Measurements from ENCODE around the gene ERP44. TPM values are rescaled to one million over a fixed set of nuclear protein-coding genes. Genes with fewer than 3 reads are reported as not detected.
"Not testable (repeated sequence)": the region's sequence is repeated elsewhere in the genome, so short reads cannot be mapped to it uniquely, and the experiment has no call there.

ERP44 gene
- total RNA-seq, 6 experiments from 2014 or later = 16.8 to 21.4 (median 18.5) TPM

- ATAC-seq (peak; percentile 57 to 88 (median 81)), DNase-seq (no peak)
- Histone ChIP-seq H3K4me1 (peaks cover 0 to 11% (median 0%) of the 10 kb centered on the region in 4 donors), H3K9me3 (no peaks in the 10 kb centered on the region), H3K27ac (no peak overlapping the region), H3K4me3 (no peak overlapping the region), H3K27me3 (no peaks in the 10 kb centered on the region), H3K36me3 (peaks cover 0 to 6% (median 2%) of the 10 kb centered on the region in 4 donors)
- intact Hi-C loops (cut with DNase I) = no loop called here
- 34% methylated on average over 3 of the region's 3 CpGs for whole genome bisulfite sequencing (ENCODE audit: insufficient coverage, low coverage, low lambda C conversion rate, missing lambda C conversion rate)
- TF ChIP-seq CTCF (IDR thresholded peaks at IDR 0.05) = no peak
- no peak for TF ChIP-seq POLR2A (IDR thresholded peaks at IDR 0.05)
Measured at GRCh38 chr9:100063185-100063584, 35.6 kb downstream of the ERP44 start.

- H3K9me3 ChIP-seq; DNase-seq; H3K4me3 ChIP-seq; H3K27ac ChIP-seq; intact Hi-C loops (cut with DNase I); ATAC-seq; H3K36me3 ChIP-seq; H3K27me3 ChIP-seq: not testable (repeated sequence)
- 40% methylated on average over 1 of the region's 1 CpG for WGBS (ENCODE audit: insufficient coverage, low coverage, low lambda C conversion rate, missing lambda C conversion rate)
- H3K4me1 ChIP-seq = peaks cover 0 to 11% (median 0%) of the 10 kb centered on the region in 4 donors
Measured at GRCh38 chr9:100062683-100063082, 36.1 kb downstream of the ERP44 start.

GRCh38 chr9:100058699-100059579 is 39.9 kb downstream of the ERP44 start:
- Histone ChIP-seq H3K4me1 (peaks cover 0 to 11% (median 0%) of the 10 kb centered on the region in 4 donors), H3K4me3 (no peak overlapping the region), H3K9me3 (no peaks in the 10 kb centered on the region), H3K27me3 (no peaks in the 10 kb centered on the region), H3K36me3 (peaks cover 0 to 6% (median 2%) of the 10 kb centered on the region in 4 donors), H3K27ac (no peak overlapping the region)
- intact Hi-C loops (cut with DNase I) = no loop called here
- TF ChIP-seq CTCF (IDR thresholded peaks at IDR 0.05) = no peak
- TF ChIP-seq POLR2A (IDR thresholded peaks at IDR 0.05) = no peak
- DNase-seq = no peak
- 91% methylated on average over 4 of the region's 4 CpGs for WGBS (ENCODE audit: insufficient coverage, low coverage, low lambda C conversion rate, missing lambda C conversion rate)
- no peak for ATAC-seq

GRCh38 chr9:100057624-100058023 is 41.2 kb downstream of the ERP44 start:
- H3K4me1 ChIP-seq = no peaks in the 10 kb centered on the region
- no peaks in the 10 kb centered on the region for H3K27me3 ChIP-seq
- ATAC-seq = no peak
- peaks cover 0 to 6% (median 2%) of the 10 kb centered on the region in 4 donors for H3K36me3 ChIP-seq
- no peak for TF ChIP-seq CTCF (IDR thresholded peaks at IDR 0.05)
- TF ChIP-seq POLR2A (IDR thresholded peaks at IDR 0.05) = no peak
- H3K27ac ChIP-seq = no peak overlapping the region
- H3K4me3 ChIP-seq = no peak overlapping the region
- no peak for DNase-seq
- intact Hi-C loops (cut with DNase I) = no loop called here
- no peaks in the 10 kb centered on the region for H3K9me3 ChIP-seq

GRCh38 chr9:100056561-100056960 is 42.2 kb downstream of the ERP44 start:
- Histone ChIP-seq H3K4me3 (no peak overlapping the region), H3K4me1 (no peaks in the 10 kb centered on the region), H3K27me3 (no peaks in the 10 kb centered on the region), H3K27ac (no peak overlapping the region), H3K36me3 (peaks cover 0 to 6% (median 2%) of the 10 kb centered on the region in 4 donors), H3K9me3 (no peaks in the 10 kb centered on the region)
- ATAC-seq = no peak
- DNase-seq = no peak
- WGBS (ENCODE audit: insufficient coverage, low coverage, low lambda C conversion rate, missing lambda C conversion rate) = 89% methylated on average over 2 of the region's 2 CpGs
- TF ChIP-seq CTCF (IDR thresholded peaks at IDR 0.05) (no peak), POLR2A (IDR thresholded peaks at IDR 0.05) (no peak)
- intact Hi-C loops (cut with DNase I) = no loop called here

Data from right lobe of liver (tissue), 6 donors.